ENCODE data around the gene TLR1. TPM values are rescaled to one million over a fixed set of nuclear protein-coding genes. Genes with fewer than 3 reads are reported as not detected.

The TLR1 gene
- 0.13 TPM for polyA plus RNA-seq (2013, experiment 1 of 4)
- not detected for polyA plus RNA-seq (2013, experiment 2 of 4)
- polyA plus RNA-seq (2013, experiment 3 of 4), result not detected
- polyA plus RNA-seq (2013, experiment 4 of 4), result not detected

DNA sequence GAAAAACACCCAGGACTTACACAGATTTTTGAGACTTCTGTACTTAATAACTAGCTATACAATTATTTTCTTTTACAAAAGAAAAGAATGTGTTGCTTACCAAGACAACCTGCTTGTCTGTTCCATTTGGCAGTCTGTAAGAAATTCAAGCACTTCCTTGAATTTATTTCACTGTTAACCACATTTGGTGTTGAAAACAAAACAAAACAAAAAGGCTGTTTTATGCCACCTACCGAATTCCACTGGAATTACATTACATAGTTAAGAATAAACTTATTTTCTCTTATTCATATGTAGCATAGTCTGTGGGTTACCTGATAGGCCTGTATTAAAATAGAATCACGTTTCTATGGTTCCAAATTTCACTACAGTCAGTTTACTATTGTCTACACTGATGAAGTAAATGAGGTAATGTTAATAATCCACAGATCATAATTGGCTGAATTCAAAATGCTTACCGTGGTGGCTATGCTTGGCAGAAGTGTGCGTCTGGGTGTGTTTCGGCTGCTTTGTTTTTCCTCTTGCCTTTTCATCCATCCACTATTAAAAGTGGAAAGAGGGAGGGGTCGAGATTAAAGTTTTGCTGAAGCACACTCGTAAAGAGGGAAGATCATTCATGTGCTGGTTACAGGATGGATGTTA lies at the start of gene TLR1:
Gene TLR1, minus strand, starts transcription at position 138 of the 642 bp plus-strand sequence. CDS start 5,960 bp downstream, outside the sequence.
- Histone ChIP-seq H3K4me3 (ENCODE audit: insufficient read depth, low read depth, low read length) (no peak within 1 kb of the TSS), H3K4me1 (ENCODE audit: control insufficient read depth, insufficient read depth, low read length) (no peaks in the 10 kb centered on the region), H3K36me3 (ENCODE audit: control insufficient read depth, insufficient read depth, low read length) (no peaks in the 10 kb centered on the region), H3K27ac (ENCODE audit: insufficient read depth, low read depth, low read length, poor library complexity, severe bottlenecking) (no peak within 1 kb of the TSS), H3K9me3 (ENCODE audit: control insufficient read depth, low read length) (no peaks in the 10 kb centered on the region), H3K27me3 (ENCODE audit: control insufficient read depth, insufficient read depth, low read length, poor library complexity, severe bottlenecking) (no peaks in the 10 kb centered on the region)
- 81 to 96% methylated on average over 3 to 6 of the region's 7 CpGs for WGBS, 2 experiments

DNA sequence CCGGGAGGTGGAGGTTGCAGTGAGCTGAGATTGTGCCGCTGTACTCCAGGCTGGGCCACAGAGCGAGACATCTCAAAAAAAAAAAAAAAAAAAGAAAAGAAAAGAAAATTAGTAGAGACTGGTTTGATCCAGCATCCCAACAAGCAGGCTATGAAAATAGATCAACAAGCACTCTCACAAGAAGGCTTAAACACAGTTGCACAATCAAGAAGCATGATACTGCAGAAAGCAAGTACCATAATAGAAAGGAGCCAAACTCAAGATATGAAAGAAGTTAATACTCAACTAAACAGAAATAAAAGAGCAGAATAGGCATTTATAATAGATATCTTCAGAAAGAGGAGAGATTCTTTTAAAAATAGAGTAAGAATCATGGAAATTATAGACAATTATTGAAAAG lies 41.4 kb upstream of the TLR1 start:
- H3K27me3 ChIP-seq (ENCODE audit: control insufficient read depth, insufficient read depth, low read length, poor library complexity, severe bottlenecking), result no peaks in the 10 kb centered on the region
- WGBS, 2 experiments, result 96 to 97% methylated on average over 2 to 3 of the region's 3 CpGs
- no peaks in the 10 kb centered on the region for H3K9me3 ChIP-seq (ENCODE audit: control insufficient read depth, low read length)
- no peaks in the 10 kb centered on the region for H3K4me1 ChIP-seq (ENCODE audit: control insufficient read depth, insufficient read depth, low read length)
- H3K4me3 ChIP-seq (ENCODE audit: insufficient read depth, low read depth, low read length), result no peak overlapping the region
- no peaks in the 10 kb centered on the region for H3K36me3 ChIP-seq (ENCODE audit: control insufficient read depth, insufficient read depth, low read length)
- no peak overlapping the region for H3K27ac ChIP-seq (ENCODE audit: insufficient read depth, low read depth, low read length, poor library complexity, severe bottlenecking)

DNA sequence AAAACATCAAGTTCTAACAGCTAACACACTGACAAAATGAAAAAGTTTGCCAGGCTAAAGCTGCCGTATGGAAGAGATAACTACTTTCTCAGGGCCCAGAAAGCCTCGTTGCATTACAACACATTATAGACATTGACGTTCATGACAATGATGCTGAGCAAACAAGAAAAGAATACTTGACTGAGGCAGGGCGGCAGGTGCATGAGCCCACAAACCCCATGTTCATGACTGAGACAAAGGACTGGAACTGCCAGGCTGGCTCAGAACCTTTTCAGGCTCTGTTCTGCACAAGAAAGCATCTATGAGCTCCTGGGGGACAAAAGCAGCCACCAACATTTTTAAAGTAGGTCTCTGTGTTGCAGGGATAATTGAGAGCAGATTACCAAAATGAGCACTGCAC lies 38.4 kb upstream of the TLR1 start:
- no peak overlapping the region for H3K27ac ChIP-seq (ENCODE audit: insufficient read depth, low read depth, low read length, poor library complexity, severe bottlenecking)
- H3K4me1 ChIP-seq (ENCODE audit: control insufficient read depth, insufficient read depth, low read length), result no peaks in the 10 kb centered on the region
- no peak overlapping the region for H3K4me3 ChIP-seq (ENCODE audit: insufficient read depth, low read depth, low read length)
- H3K9me3 ChIP-seq (ENCODE audit: control insufficient read depth, low read length), result no peaks in the 10 kb centered on the region
- WGBS, 2 experiments, result 65 to 67% methylated on average over 4 of the region's 4 CpGs
- H3K36me3 ChIP-seq (ENCODE audit: control insufficient read depth, insufficient read depth, low read length), result no peaks in the 10 kb centered on the region
- H3K27me3 ChIP-seq (ENCODE audit: control insufficient read depth, insufficient read depth, low read length, poor library complexity, severe bottlenecking), result no peaks in the 10 kb centered on the region

DNA sequence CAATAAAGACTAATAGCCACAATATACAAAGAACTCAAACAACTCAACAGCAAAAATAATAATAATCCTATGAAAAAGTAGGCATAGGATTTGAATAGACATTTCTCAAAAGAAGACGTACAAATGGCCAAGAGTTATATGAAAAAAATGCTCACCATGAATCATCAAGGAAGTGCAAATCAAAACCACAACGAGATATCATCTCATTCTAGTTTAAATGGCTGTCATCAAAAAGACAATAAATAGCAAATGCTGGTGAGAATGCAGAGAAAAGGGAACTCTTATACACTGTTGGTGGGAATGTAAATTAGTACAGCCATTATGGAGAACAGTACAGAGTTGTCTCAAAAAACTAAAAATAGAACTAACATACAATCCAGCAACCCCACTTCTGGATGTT lies 33.3 kb upstream of the TLR1 start:
- Histone ChIP-seq H3K27ac (ENCODE audit: insufficient read depth, low read depth, low read length, poor library complexity, severe bottlenecking) (no peak overlapping the region), H3K4me1 (ENCODE audit: control insufficient read depth, insufficient read depth, low read length) (no peaks in the 10 kb centered on the region), H3K27me3 (ENCODE audit: control insufficient read depth, insufficient read depth, low read length, poor library complexity, severe bottlenecking) (no peaks in the 10 kb centered on the region), H3K9me3 (ENCODE audit: control insufficient read depth, low read length) (peaks cover 4% of the 10 kb centered on the region), H3K36me3 (ENCODE audit: control insufficient read depth, insufficient read depth, low read length) (no peaks in the 10 kb centered on the region), H3K4me3 (ENCODE audit: insufficient read depth, low read depth, low read length) (no peak overlapping the region)
- 92 to 100% methylated on average over 2 of the region's 2 CpGs for WGBS, 2 experiments

- Histone ChIP-seq H3K4me1 (ENCODE audit: control insufficient read depth, insufficient read depth, low read length) (no peaks in the 10 kb centered on the region), H3K36me3 (ENCODE audit: control insufficient read depth, insufficient read depth, low read length) (no peaks in the 10 kb centered on the region), H3K9me3 (ENCODE audit: control insufficient read depth, low read length) (peaks cover 4% of the 10 kb centered on the region), H3K4me3 (ENCODE audit: insufficient read depth, low read depth, low read length) (no peak overlapping the region), H3K27ac (ENCODE audit: insufficient read depth, low read depth, low read length, poor library complexity, severe bottlenecking) (no peak overlapping the region), H3K27me3 (ENCODE audit: control insufficient read depth, insufficient read depth, low read length, poor library complexity, severe bottlenecking) (no peaks in the 10 kb centered on the region)
Observed at GRCh38 chr4:38837334-38837733, 32.7 kb upstream of the TLR1 start.

DNA sequence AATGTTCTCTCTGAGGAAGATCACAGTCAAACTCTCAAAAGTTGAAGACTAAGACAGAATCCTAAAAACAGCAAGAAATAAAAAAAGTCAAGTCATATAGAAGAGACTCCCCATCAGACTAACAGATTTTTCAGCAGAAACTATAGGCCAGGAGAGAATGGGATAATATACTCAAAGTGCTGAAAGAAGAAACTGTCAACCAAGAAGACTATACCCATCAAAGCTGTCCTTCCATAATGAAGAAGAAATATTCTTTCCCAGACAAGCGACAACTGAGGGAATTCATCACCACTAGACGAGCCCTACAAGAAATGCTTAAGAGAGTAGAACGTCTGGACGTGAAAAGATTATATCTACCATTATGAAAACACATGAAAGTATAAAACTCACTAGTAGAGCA lies 30.0 kb upstream of the TLR1 start:
- Histone ChIP-seq H3K4me1 (ENCODE audit: control insufficient read depth, insufficient read depth, low read length) (no peaks in the 10 kb centered on the region), H3K36me3 (ENCODE audit: control insufficient read depth, insufficient read depth, low read length) (no peaks in the 10 kb centered on the region), H3K27ac (ENCODE audit: insufficient read depth, low read depth, low read length, poor library complexity, severe bottlenecking) (no peak overlapping the region), H3K9me3 (ENCODE audit: control insufficient read depth, low read length) (peaks cover 4% of the 10 kb centered on the region), H3K27me3 (ENCODE audit: control insufficient read depth, insufficient read depth, low read length, poor library complexity, severe bottlenecking) (no peaks in the 10 kb centered on the region), H3K4me3 (ENCODE audit: insufficient read depth, low read depth, low read length) (no peak overlapping the region)
- WGBS, 2 experiments, result 97 to 100% methylated on average over 1 to 4 of the region's 4 CpGs

- H3K4me1 ChIP-seq (ENCODE audit: control insufficient read depth, insufficient read depth, low read length), result no peaks in the 10 kb centered on the region
- WGBS, 2 experiments, result 91 to 94% methylated on average over 7 of the region's 7 CpGs
Observed at GRCh38 chr4:38832624-38833528, 28.3 kb upstream of the TLR1 start.

GRCh38 chr4:38832206-38832605 lies 27.6 kb upstream of the TLR1 start:
- Histone ChIP-seq H3K36me3 (ENCODE audit: control insufficient read depth, insufficient read depth, low read length) (no peaks in the 10 kb centered on the region), H3K27ac (ENCODE audit: insufficient read depth, low read depth, low read length, poor library complexity, severe bottlenecking) (no peak overlapping the region), H3K4me3 (ENCODE audit: insufficient read depth, low read depth, low read length) (no peak overlapping the region), H3K27me3 (ENCODE audit: control insufficient read depth, insufficient read depth, low read length, poor library complexity, severe bottlenecking) (no peaks in the 10 kb centered on the region), H3K9me3 (ENCODE audit: control insufficient read depth, low read length) (peaks cover 4% of the 10 kb centered on the region), H3K4me1 (ENCODE audit: control insufficient read depth, insufficient read depth, low read length) (no peaks in the 10 kb centered on the region)
- WGBS, 2 experiments, result 90 to 98% methylated on average over 1 of the region's 1 CpG

More at GRCh38 chr4:38832624-38833528, 28.3 kb upstream of the TLR1 start:
- Histone ChIP-seq H3K27me3 (ENCODE audit: control insufficient read depth, insufficient read depth, low read length, poor library complexity, severe bottlenecking) (no peaks in the 10 kb centered on the region), H3K9me3 (ENCODE audit: control insufficient read depth, low read length) (peaks cover 4% of the 10 kb centered on the region), H3K36me3 (ENCODE audit: control insufficient read depth, insufficient read depth, low read length) (no peaks in the 10 kb centered on the region), H3K4me3 (ENCODE audit: insufficient read depth, low read depth, low read length) (no peak overlapping the region), H3K27ac (ENCODE audit: insufficient read depth, low read depth, low read length, poor library complexity, severe bottlenecking) (no peak overlapping the region)

DNA sequence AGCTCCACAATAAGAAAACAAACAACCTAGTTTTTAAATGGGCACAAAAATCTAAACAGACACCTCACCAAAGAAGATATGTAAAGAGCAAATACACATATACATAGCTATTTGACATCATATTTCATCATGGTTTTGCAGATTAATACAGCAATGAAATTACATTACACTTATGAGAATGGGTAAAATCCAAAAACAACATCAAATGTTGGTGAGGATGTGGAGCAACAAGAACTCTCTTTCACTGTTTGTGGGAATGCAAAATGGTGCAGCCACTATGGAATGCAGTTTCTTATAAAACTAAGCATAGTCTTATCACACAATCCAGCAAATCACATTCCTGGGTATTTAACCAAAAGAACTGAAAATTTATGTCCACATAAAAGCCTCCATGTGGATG lies 27.1 kb upstream of the TLR1 start:
- Histone ChIP-seq H3K4me3 (ENCODE audit: insufficient read depth, low read depth, low read length) (no peak overlapping the region), H3K27ac (ENCODE audit: insufficient read depth, low read depth, low read length, poor library complexity, severe bottlenecking) (no peak overlapping the region), H3K27me3 (ENCODE audit: control insufficient read depth, insufficient read depth, low read length, poor library complexity, severe bottlenecking) (no peaks in the 10 kb centered on the region), H3K36me3 (ENCODE audit: control insufficient read depth, insufficient read depth, low read length) (no peaks in the 10 kb centered on the region), H3K9me3 (ENCODE audit: control insufficient read depth, low read length) (peaks cover 4% of the 10 kb centered on the region), H3K4me1 (ENCODE audit: control insufficient read depth, insufficient read depth, low read length) (no peaks in the 10 kb centered on the region)

DNA sequence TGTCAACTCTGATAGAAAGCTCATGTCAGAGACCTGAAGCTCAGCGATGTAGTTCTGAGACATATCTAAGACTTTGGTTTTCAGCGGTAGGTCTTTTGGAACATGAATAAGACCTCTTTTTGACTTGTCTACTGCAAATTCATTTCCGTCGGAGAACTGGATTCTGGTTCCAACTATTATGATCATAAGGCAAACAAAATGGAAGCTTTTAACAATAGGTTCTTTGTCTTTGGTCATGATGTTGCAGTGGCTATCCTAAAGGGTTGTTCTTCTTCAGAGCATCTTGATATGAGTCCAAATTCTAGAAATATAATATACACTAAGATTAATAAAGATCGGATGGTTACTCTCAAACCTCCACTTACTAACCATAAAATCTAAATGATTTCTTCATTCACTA lies 24.6 kb upstream of the TLR1 start:
- Histone ChIP-seq H3K36me3 (ENCODE audit: control insufficient read depth, insufficient read depth, low read length) (no peaks in the 10 kb centered on the region), H3K27ac (ENCODE audit: insufficient read depth, low read depth, low read length, poor library complexity, severe bottlenecking) (no peak overlapping the region), H3K4me3 (ENCODE audit: insufficient read depth, low read depth, low read length) (no peak overlapping the region), H3K4me1 (ENCODE audit: control insufficient read depth, insufficient read depth, low read length) (no peaks in the 10 kb centered on the region), H3K9me3 (ENCODE audit: control insufficient read depth, low read length) (no peaks in the 10 kb centered on the region), H3K27me3 (ENCODE audit: control insufficient read depth, insufficient read depth, low read length, poor library complexity, severe bottlenecking) (no peaks in the 10 kb centered on the region)
- WGBS, 2 experiments, result 95 to 98% methylated on average over 4 to 5 of the region's 5 CpGs
